ENCODE results near the gene DPP8. TPM values are rescaled to one million over a fixed set of nuclear protein-coding genes. Genes with fewer than 3 reads are reported as not detected.

Gene DPP8
- total RNA-seq, 2 donors from 2014 or later, result 32.7 to 39.6 TPM

GRCh38 chr15:65402961-65403360 lies 114.5 kb downstream of the DPP8 start:
- no peaks in the 10 kb centered on the region for H3K36me3 ChIP-seq
- H3K4me3 ChIP-seq, result no peak overlapping the region
- TF ChIP-seq CTCF (IDR thresholded peaks at IDR 0.05) (no peak), POLR2AphosphoS5 (IDR thresholded peaks at IDR 0.05) (no peak), POLR2A (IDR thresholded peaks at IDR 0.05) (no peak)
- no peak for DNase-seq (ENCODE audit: low spot score)
- H3K27ac ChIP-seq, result no peak overlapping the region
- no peaks in the 10 kb centered on the region for H3K27me3 ChIP-seq (replicated peaks; ENCODE audit: insufficient read depth)
- H3K4me1 ChIP-seq (replicated peaks), result no peaks in the 10 kb centered on the region
- 84% methylated on average over 4 of the region's 4 CpGs for WGBS
- intact Hi-C loops (cut with DNase I), result loop anchor here (5.0 kb wide), 1 partner anchor 86 kb away; no protein-coding TSS in a partner anchor
- H3K9me3 ChIP-seq, result no peaks in the 10 kb centered on the region

DNA sequence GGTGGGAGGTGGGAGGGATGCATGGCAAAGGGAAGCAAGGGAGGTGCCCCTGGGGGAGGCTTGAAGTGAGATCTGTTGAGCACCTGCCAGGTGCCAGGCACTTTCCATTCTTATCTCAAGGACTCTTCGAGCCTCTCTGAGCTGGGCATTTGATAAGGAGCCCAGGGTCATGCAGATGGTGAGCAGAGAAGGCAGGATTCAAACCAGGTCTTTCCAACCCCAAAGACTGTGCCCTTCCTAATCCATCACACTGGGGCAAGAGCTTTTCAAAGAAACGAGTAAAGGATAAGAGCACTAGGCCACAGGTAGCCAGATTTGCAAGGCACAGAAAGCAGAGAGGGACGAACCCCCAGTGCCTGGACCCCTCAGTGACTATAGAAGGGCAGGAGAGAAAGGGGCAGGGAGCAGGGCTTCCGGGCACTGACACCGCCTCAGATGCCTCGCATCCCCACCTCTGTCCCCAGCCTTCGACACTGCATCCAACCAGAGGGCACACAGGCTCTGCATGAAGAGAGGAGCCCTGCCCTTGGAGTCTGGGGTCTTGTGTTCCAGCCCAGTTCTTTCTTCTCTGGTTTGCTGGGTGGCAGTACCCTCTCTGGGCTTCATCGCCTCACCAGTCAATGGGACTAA lies 115.8 kb downstream of the DPP8 start:
- Histone ChIP-seq H3K27ac (no peak overlapping the region), H3K4me3 (no peak overlapping the region), H3K27me3 (replicated peaks; ENCODE audit: insufficient read depth) (peaks cover 2% of the 10 kb centered on the region), H3K9me3 (no peaks in the 10 kb centered on the region), H3K4me1 (replicated peaks) (no peaks in the 10 kb centered on the region), H3K36me3 (no peaks in the 10 kb centered on the region)
- intact Hi-C loops (cut with DNase I), result loop anchor here (5.0 kb wide), 1 partner anchor 84 kb away; no protein-coding TSS in a partner anchor
- TF ChIP-seq CTCF (IDR thresholded peaks at IDR 0.05) (no peak), POLR2A (IDR thresholded peaks at IDR 0.05) (no peak), POLR2AphosphoS5 (IDR thresholded peaks at IDR 0.05) (no peak)
- 95% methylated on average over 8 of the region's 8 CpGs for WGBS
- DNase-seq (ENCODE audit: low spot score), result no peak

DNA sequence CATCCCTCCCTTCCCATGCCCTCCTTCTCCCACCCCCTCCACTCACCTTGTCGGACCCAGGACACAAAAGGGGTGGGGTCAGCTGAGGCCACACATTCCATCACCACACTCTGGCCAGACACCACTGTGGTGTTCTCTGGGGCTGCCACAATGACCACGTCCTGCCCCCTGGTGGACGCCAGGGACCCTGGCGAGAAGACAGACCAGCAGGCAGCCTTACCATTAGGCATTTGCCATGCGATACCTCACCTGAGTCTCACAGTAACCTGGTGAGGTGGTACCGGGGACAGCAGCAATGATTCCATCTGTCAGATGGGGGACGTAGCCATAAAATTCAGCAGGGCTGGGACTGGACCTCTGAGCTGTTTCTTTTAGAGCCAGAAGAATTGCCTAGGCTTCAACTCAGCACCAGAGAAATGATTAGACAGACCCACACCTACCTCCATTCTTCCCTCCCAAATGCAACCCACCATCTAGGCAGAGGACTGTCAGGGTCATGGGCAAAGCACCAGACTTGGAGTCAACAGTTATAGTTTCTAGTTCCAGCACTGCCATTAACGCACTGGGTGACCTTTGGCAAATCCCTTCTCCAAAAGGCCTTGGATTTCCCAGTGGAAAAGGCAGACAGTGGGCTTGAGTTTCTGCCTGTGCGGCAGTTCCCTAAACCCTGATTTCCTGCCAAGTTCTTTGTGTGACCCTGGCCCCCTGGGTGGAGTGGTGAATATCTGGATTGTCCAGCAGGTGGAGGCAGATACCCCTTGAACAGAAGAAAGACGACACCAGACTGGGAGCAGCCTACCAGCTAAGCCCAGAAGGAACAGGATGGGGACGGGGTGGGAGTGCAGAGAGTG lies 116.5 kb downstream of the DPP8 start:
- Histone ChIP-seq H3K4me1 (replicated peaks) (no peaks in the 10 kb centered on the region), H3K4me3 (no peak overlapping the region), H3K27ac (no peak overlapping the region), H3K36me3 (no peaks in the 10 kb centered on the region), H3K27me3 (replicated peaks; ENCODE audit: insufficient read depth) (peaks cover 9% of the 10 kb centered on the region), H3K9me3 (no peaks in the 10 kb centered on the region)
- no peak for DNase-seq (ENCODE audit: low spot score)
- intact Hi-C loops (cut with DNase I), result loop anchor here (5.0 kb wide), 1 partner anchor 84 kb away; no protein-coding TSS in a partner anchor
- WGBS, result 31% methylated on average over 11 of the region's 11 CpGs
- TF ChIP-seq CTCF (IDR thresholded peaks at IDR 0.05) (peak in 3 of 4 experiments; percentile 34 to 56 (median 38)), POLR2AphosphoS5 (IDR thresholded peaks at IDR 0.05) (no peak), POLR2A (IDR thresholded peaks at IDR 0.05) (no peak)

DNA sequence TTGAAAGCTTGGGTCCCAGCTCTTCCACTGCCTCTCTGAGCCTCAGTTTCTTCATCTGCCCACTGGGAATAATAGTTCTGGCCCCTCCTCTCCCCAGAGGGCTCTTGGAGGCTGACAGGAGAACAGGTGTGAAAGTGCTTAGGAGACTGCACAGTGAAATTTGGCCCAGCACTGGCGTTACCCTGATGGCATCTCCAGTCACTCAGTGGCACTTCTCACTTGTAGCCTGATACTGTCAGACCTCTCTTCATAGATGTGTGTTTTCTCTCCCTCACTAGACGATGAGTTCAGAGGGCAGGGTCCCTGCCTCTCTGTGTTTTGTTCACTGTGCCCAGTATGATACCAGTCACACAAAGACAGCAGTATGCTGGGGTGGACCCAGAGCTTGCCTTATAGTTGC lies 117.5 kb downstream of the DPP8 start:
- intact Hi-C loops (cut with DNase I), result loop anchor here (5.0 kb wide), 1 partner anchor 83 kb away; no protein-coding TSS in a partner anchor
- H3K36me3 ChIP-seq, result no peaks in the 10 kb centered on the region
- no peak for DNase-seq (ENCODE audit: low spot score)
- TF ChIP-seq CTCF (IDR thresholded peaks at IDR 0.05), result no peak
- no peak for TF ChIP-seq POLR2A (IDR thresholded peaks at IDR 0.05)
- no peak for TF ChIP-seq POLR2AphosphoS5 (IDR thresholded peaks at IDR 0.05)
- H3K27ac ChIP-seq, result no peak overlapping the region
- no peaks in the 10 kb centered on the region for H3K9me3 ChIP-seq
- H3K27me3 ChIP-seq (replicated peaks; ENCODE audit: insufficient read depth), result peaks cover 19% of the 10 kb centered on the region
- WGBS, result 72% methylated on average over 2 of the region's 2 CpGs
- no peak overlapping the region for H3K4me3 ChIP-seq
- H3K4me1 ChIP-seq (replicated peaks), result no peaks in the 10 kb centered on the region

Data from prostate gland (tissue), 2 donors.